Measurements from ENCODE around the gene TMEM30A.
A peak's percentile ranks its signal among the peaks of the same experiment; 100 is the strongest.

The TMEM30A gene

GRCh38 chr6:75205776-75206575 is 78.6 kb downstream of the TMEM30A start, which contains the start of gene COL12A1 (continued):
- TF ChIP-seq ZEB2 (tag by site-specific recombination; IDR thresholded peaks at IDR 0.05) (peak; percentile 89), FEZF1 (tag by site-specific recombination; IDR thresholded peaks at IDR 0.05) (peak; percentile 39; the same call in 1 of the 2 replicates), KLF7 (tag by site-specific recombination; IDR thresholded peaks at IDR 0.05; ENCODE audit: borderline replicate concordance) (0 out of 2 replicates have a peak, but pooled peaks have one; percentile 7), ZIC2 (tag by site-specific recombination; IDR thresholded peaks at IDR 0.05) (peak; percentile 73), ZFHX2 (tag by site-specific recombination; conservative IDR thresholded peaks at IDR 0.05) (peak; percentile 87), ZNF138 (tag by site-specific recombination; IDR thresholded peaks at IDR 0.05; ENCODE audit: borderline replicate concordance) (no peak), ZSCAN4 (tag by site-specific recombination; IDR thresholded peaks at IDR 0.05) (peak; percentile 29; the same call in 1 of the 2 replicates), PRDM4 (tag by site-specific recombination; IDR thresholded peaks at IDR 0.05) (no peak; the same call in 1 of the 2 replicates), GLIS2 (tag by site-specific recombination; IDR thresholded peaks at IDR 0.05) (peak; percentile 81), IKZF3 (tag by site-specific recombination; IDR thresholded peaks at IDR 0.05) (peak; percentile 75), ZNF501 (tag by site-specific recombination; IDR thresholded peaks at IDR 0.05) (peak; percentile 77; the same call in 1 of the 2 replicates), TSHZ1 (tag by site-specific recombination; IDR thresholded peaks at IDR 0.05; ENCODE audit: borderline replicate concordance) (0 out of 2 replicates have a peak, but pooled peaks have one; percentile 28), ZNF391 (tag by site-specific recombination; IDR thresholded peaks at IDR 0.05; ENCODE audit: borderline replicate concordance, low read depth) (0 out of 2 replicates have a peak, but pooled peaks have one; percentile 35), ZBTB48 (tag by site-specific recombination; IDR thresholded peaks at IDR 0.05) (peak; percentile 66), ZNF394 (tag by site-specific recombination; IDR thresholded peaks at IDR 0.05; ENCODE audit: borderline replicate concordance) (peak; percentile 95), ZNF23 (tag by site-specific recombination; IDR thresholded peaks at IDR 0.05; ENCODE audit: borderline replicate concordance) (no peak), MEIS1 (CRISPR knock-in tag; IDR thresholded peaks at IDR 0.05; ENCODE audit: borderline replicate concordance) (no peak), ZBTB21 (tag by site-specific recombination; IDR thresholded peaks at IDR 0.05) (peak; percentile 57; the same call in 1 of the 2 replicates), ZNF623 (tag by site-specific recombination; IDR thresholded peaks at IDR 0.05) (0 out of 2 replicates have a peak, but pooled peaks have one; percentile 11), ZNF449 (tag by site-specific recombination; IDR thresholded peaks at IDR 0.05) (peak; percentile 13; the same call in 1 of the 2 replicates), ZSCAN23 (tag by site-specific recombination; IDR thresholded peaks at IDR 0.05) (no peak), SP7 (tag by site-specific recombination; IDR thresholded peaks at IDR 0.05) (peak; percentile 86), ZNF843 (tag by site-specific recombination; IDR thresholded peaks at IDR 0.05) (peak; percentile 54; the same call in 1 of the 2 replicates), OVOL3 (tag by site-specific recombination; IDR thresholded peaks at IDR 0.05) (no peak), ZNF398 (tag by site-specific recombination; IDR thresholded peaks at IDR 0.05) (peak; percentile 97), ZNF202 (tag by site-specific recombination; IDR thresholded peaks at IDR 0.05; ENCODE audit: borderline replicate concordance) (no peak), KLF10 (tag by site-specific recombination; IDR thresholded peaks at IDR 0.05) (peak; percentile 71; the same call in 1 of the 2 replicates), ZNF670 (tag by site-specific recombination; IDR thresholded peaks at IDR 0.05; ENCODE audit: low read depth) (no peak)

Measured in HEK293 (cell line).